ENCODE results near the gene WWC1. TPM values are rescaled to one million over a fixed set of nuclear protein-coding genes. Genes with fewer than 3 reads are reported as not detected.

WWC1 gene
- total RNA-seq, 1 donor from 2014 or later, result 1.5 TPM

GRCh38 chr5:168415971-168416370, 124.5 kb downstream of the WWC1 start:
- H3K27me3 Mint-ChIP-seq (ENCODE audit: unreplicated experiment), result peaks cover 5% of the 10 kb centered on the region
- DNase-seq, result no peak
- H3K4me1 Mint-ChIP-seq (ENCODE audit: low read depth, unreplicated experiment), result no peaks in the 10 kb centered on the region
- peaks cover 4% of the 10 kb centered on the region for H3K9me3 Mint-ChIP-seq (ENCODE audit: unreplicated experiment)
- no peak for TF ChIP-seq CTCF (IDR thresholded peaks at IDR 0.05; ENCODE audit: partially characterized antibody, unreplicated experiment)
- H3K27ac Mint-ChIP-seq (ENCODE audit: unreplicated experiment), result no peak overlapping the region
- no peak overlapping the region for H3K4me3 Mint-ChIP-seq (ENCODE audit: unreplicated experiment)
- peaks cover 6% of the 10 kb centered on the region for H3K36me3 Mint-ChIP-seq (ENCODE audit: unreplicated experiment)

GRCh38 chr5:168417731-168418429, 126.4 kb downstream of the WWC1 start:
- no peak for DNase-seq
- Mint-ChIP-seq H3K27ac (ENCODE audit: unreplicated experiment) (no peak overlapping the region), H3K9me3 (ENCODE audit: unreplicated experiment) (peaks cover 4% of the 10 kb centered on the region), H3K27me3 (ENCODE audit: unreplicated experiment) (peaks cover 4% of the 10 kb centered on the region), H3K4me3 (ENCODE audit: unreplicated experiment) (no peak overlapping the region), H3K4me1 (ENCODE audit: low read depth, unreplicated experiment) (no peaks in the 10 kb centered on the region), H3K36me3 (ENCODE audit: unreplicated experiment) (peaks cover 6% of the 10 kb centered on the region)
- TF ChIP-seq CTCF (IDR thresholded peaks at IDR 0.05; ENCODE audit: partially characterized antibody, unreplicated experiment), result no peak

GRCh38 chr5:168420461-168420860, 129.0 kb downstream of the WWC1 start:
- Mint-ChIP-seq H3K36me3 (ENCODE audit: unreplicated experiment) (peaks cover 6% of the 10 kb centered on the region), H3K4me1 (ENCODE audit: low read depth, unreplicated experiment) (no peaks in the 10 kb centered on the region), H3K9me3 (ENCODE audit: unreplicated experiment) (peaks cover 4% of the 10 kb centered on the region), H3K27ac (ENCODE audit: unreplicated experiment) (no peak overlapping the region), H3K4me3 (ENCODE audit: unreplicated experiment) (no peak overlapping the region), H3K27me3 (ENCODE audit: unreplicated experiment) (peaks cover 2% of the 10 kb centered on the region)
- DNase-seq, result no peak
- no peak for TF ChIP-seq CTCF (IDR thresholded peaks at IDR 0.05; ENCODE audit: partially characterized antibody, unreplicated experiment)

- peaks cover 6% of the 10 kb centered on the region for H3K36me3 Mint-ChIP-seq (ENCODE audit: unreplicated experiment)
- peaks cover 9% of the 10 kb centered on the region for H3K4me1 Mint-ChIP-seq (ENCODE audit: low read depth, unreplicated experiment)
- no peak for DNase-seq
- peaks cover 8% of the 10 kb centered on the region for H3K27me3 Mint-ChIP-seq (ENCODE audit: unreplicated experiment)
- H3K4me3 Mint-ChIP-seq (ENCODE audit: unreplicated experiment), result no peak overlapping the region
- no peak for TF ChIP-seq CTCF (IDR thresholded peaks at IDR 0.05; ENCODE audit: partially characterized antibody, unreplicated experiment)
- H3K9me3 Mint-ChIP-seq (ENCODE audit: unreplicated experiment), result peaks cover 7% of the 10 kb centered on the region
- H3K27ac Mint-ChIP-seq (ENCODE audit: unreplicated experiment), result no peak overlapping the region
These were observed 131.0 kb downstream of the WWC1 start for GRCh38 chr5:168422431-168422830.

- H3K4me1 Mint-ChIP-seq (ENCODE audit: low read depth, unreplicated experiment), result peaks cover 9% of the 10 kb centered on the region
- TF ChIP-seq CTCF (IDR thresholded peaks at IDR 0.05; ENCODE audit: partially characterized antibody, unreplicated experiment), result no peak
- peaks cover 6% of the 10 kb centered on the region for H3K36me3 Mint-ChIP-seq (ENCODE audit: unreplicated experiment)
- peaks cover 8% of the 10 kb centered on the region for H3K27me3 Mint-ChIP-seq (ENCODE audit: unreplicated experiment)
- H3K4me3 Mint-ChIP-seq (ENCODE audit: unreplicated experiment), result no peak overlapping the region
- no peak overlapping the region for H3K27ac Mint-ChIP-seq (ENCODE audit: unreplicated experiment)
- no peak for DNase-seq
- H3K9me3 Mint-ChIP-seq (ENCODE audit: unreplicated experiment), result peaks cover 7% of the 10 kb centered on the region
These were observed 132.0 kb downstream of the WWC1 start for GRCh38 chr5:168423478-168423877.

Data from glutamatergic neuron (in vitro differentiated cells).